GM08714 (cell line): Measurements from ENCODE around the gene SUMO2.
A peak's percentile ranks its signal among the peaks of the same experiment; 100 is the strongest.

Source experiments
- H3K4me3 ChIP-seq: fragments of 200-500 bp; sonication (Bioruptor generic); 2 replicates; pipeline ENCODE4 v1.5.1; 2014; ENCODE audit warnings: mild to moderate bottlenecking, low read length, inconsistent platforms
- ZNF274 ChIP-seq: IDR thresholded peaks from 2 replicates; pipeline ENCODE4 v1.6.1; 2012; ENCODE audit warnings: mild to moderate bottlenecking, low read depth, low read length

The SUMO2 gene

GRCh38 chr17:75182569-75183436 is at the start of gene SUMO2:
TSS of gene SUMO2 (minus strand) at chr17:75182959. CDS start at chr17:75182834, 125 bp downstream.
- peak within 1 kb of the TSS; percentile 83 for H3K4me3 ChIP-seq
- no peak for TF ChIP-seq ZNF274

GRCh38 chr17:75231741-75232464 is 49.1 kb upstream of the SUMO2 start:
- TF ChIP-seq ZNF274: no peak
- no peak overlapping the region for H3K4me3 ChIP-seq

GRCh38 chr17:75231071-75231470 is 48.3 kb upstream of the SUMO2 start:
- no peak for TF ChIP-seq ZNF274

GRCh38 chr17:75228847-75229246 is 46.1 kb upstream of the SUMO2 start:
- no peak overlapping the region for H3K4me3 ChIP-seq
- TF ChIP-seq ZNF274: no peak

More at GRCh38 chr17:75231071-75231470, 48.3 kb upstream of the SUMO2 start:
- no peak overlapping the region for H3K4me3 ChIP-seq

GRCh38 chr17:75228305-75228704 is 45.5 kb upstream of the SUMO2 start:
- H3K4me3 ChIP-seq: no peak overlapping the region
- TF ChIP-seq ZNF274: no peak

- no peak for TF ChIP-seq ZNF274
- H3K4me3 ChIP-seq: no peak overlapping the region
Observed at GRCh38 chr17:75227729-75228128, 45.0 kb upstream of the SUMO2 start.

GRCh38 chr17:75225016-75225415 is 42.3 kb upstream of the SUMO2 start:
- no peak for TF ChIP-seq ZNF274
- H3K4me3 ChIP-seq: no peak overlapping the region

- no peak for TF ChIP-seq ZNF274
- no peak overlapping the region for H3K4me3 ChIP-seq
Observed at GRCh38 chr17:75219815-75220214, 37.1 kb upstream of the SUMO2 start.

GRCh38 chr17:75218131-75218530 is 35.4 kb upstream of the SUMO2 start:
- no peak overlapping the region for H3K4me3 ChIP-seq
- no peak for TF ChIP-seq ZNF274

GRCh38 chr17:75209061-75209460 is 26.3 kb upstream of the SUMO2 start:
- no peak for TF ChIP-seq ZNF274
- no peak overlapping the region for H3K4me3 ChIP-seq

- TF ChIP-seq ZNF274: no peak
- no peak overlapping the region for H3K4me3 ChIP-seq
Observed at GRCh38 chr17:75208161-75208560, 25.4 kb upstream of the SUMO2 start.

- no peak overlapping the region for H3K4me3 ChIP-seq
- no peak for TF ChIP-seq ZNF274
Observed at GRCh38 chr17:75207760-75208159, 25.0 kb upstream of the SUMO2 start.

- peak overlapping the region; percentile 94; the same call in 1 of the 2 replicates for H3K4me3 ChIP-seq
Observed at GRCh38 chr17:75207050-75207407, 24.3 kb upstream of the SUMO2 start.

- no peak for TF ChIP-seq ZNF274
- peak overlapping the region; percentile 94 for H3K4me3 ChIP-seq
Observed at GRCh38 chr17:75205793-75206163, 23.0 kb upstream of the SUMO2 start.
